22Rv1 (cell line): Measurements from ENCODE around the gene TADA3.
A peak's percentile ranks its signal among the peaks of the same experiment; 100 is the strongest.

Experiments
- H3K27ac ChIP-seq: fragments of 450-650 bp; 2 replicates; pipeline ENCODE4 v1.5.1; 2017
- ZFX ChIP-seq: fragments of 450-650 bp; IDR thresholded peaks from 2 replicates; pipeline ENCODE4 v1.6.1; 2017; ENCODE audit warnings: antibody characterized with exemption, borderline replicate concordance
- TF ChIP-seq, protein P1 (sequence below): fragments of 450-650 bp; IDR thresholded peaks from 2 replicates; pipeline ENCODE4 v1.5.1; 2017; ENCODE audit warnings: mild to moderate bottlenecking

The TADA3 gene, protein sequence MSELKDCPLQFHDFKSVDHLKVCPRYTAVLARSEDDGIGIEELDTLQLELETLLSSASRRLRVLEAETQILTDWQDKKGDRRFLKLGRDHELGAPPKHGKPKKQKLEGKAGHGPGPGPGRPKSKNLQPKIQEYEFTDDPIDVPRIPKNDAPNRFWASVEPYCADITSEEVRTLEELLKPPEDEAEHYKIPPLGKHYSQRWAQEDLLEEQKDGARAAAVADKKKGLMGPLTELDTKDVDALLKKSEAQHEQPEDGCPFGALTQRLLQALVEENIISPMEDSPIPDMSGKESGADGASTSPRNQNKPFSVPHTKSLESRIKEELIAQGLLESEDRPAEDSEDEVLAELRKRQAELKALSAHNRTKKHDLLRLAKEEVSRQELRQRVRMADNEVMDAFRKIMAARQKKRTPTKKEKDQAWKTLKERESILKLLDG

DNA sequence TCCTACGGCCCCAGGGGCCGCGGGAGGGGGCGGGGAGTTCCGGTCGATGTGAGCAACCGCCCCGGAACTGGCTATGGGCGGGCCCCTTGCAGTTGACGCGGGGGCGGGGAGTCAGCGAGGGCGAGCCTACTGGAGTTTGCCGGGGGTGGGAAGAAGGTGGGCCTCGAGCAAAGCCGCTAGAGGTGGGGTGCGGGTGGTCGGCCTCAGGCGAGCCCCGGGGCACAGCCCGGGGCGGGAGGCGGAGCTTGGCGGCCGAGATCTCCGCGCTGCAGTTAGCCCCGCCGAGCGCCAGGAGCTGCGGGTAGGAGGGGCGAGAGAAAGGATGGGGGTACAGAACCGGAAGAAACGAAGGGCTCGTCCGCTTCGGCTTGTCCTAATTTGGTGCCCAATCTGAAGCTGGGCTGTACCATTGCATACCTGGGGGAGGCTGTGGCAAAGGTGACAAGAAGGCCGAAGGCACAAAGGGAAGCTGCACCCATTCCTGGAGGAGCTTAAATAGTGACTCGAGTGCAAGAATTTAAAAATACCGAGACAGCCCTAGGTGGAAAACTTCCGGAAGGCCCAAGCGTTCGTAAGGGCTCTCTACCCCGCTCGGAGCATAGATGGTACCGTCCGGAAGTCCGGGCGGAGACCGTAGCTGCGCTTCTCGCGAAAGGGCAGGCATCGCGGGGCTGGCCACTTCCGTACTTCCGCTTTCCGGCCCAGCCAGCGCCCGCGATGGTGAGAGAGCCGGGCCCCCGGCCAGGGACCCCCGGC lies at the start of gene TADA3, which contains the start of gene ARPC4:
TSS of gene TADA3 (minus strand) at position 69 of the 756 bp plus-strand sequence. CDS start 1,007 bp downstream, outside the sequence.
TSS of gene ARPC4 (plus strand) at position 678 of the 756 bp plus-strand sequence. CDS start at position 718, 40 bp downstream.
- H3K27ac ChIP-seq = peak within 1 kb of the TSS; percentile 92
- no peak for TF ChIP-seq ZFX
- TF ChIP-seq, protein P1, sequence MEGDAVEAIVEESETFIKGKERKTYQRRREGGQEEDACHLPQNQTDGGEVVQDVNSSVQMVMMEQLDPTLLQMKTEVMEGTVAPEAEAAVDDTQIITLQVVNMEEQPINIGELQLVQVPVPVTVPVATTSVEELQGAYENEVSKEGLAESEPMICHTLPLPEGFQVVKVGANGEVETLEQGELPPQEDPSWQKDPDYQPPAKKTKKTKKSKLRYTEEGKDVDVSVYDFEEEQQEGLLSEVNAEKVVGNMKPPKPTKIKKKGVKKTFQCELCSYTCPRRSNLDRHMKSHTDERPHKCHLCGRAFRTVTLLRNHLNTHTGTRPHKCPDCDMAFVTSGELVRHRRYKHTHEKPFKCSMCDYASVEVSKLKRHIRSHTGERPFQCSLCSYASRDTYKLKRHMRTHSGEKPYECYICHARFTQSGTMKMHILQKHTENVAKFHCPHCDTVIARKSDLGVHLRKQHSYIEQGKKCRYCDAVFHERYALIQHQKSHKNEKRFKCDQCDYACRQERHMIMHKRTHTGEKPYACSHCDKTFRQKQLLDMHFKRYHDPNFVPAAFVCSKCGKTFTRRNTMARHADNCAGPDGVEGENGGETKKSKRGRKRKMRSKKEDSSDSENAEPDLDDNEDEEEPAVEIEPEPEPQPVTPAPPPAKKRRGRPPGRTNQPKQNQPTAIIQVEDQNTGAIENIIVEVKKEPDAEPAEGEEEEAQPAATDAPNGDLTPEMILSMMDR = no peak

DNA sequence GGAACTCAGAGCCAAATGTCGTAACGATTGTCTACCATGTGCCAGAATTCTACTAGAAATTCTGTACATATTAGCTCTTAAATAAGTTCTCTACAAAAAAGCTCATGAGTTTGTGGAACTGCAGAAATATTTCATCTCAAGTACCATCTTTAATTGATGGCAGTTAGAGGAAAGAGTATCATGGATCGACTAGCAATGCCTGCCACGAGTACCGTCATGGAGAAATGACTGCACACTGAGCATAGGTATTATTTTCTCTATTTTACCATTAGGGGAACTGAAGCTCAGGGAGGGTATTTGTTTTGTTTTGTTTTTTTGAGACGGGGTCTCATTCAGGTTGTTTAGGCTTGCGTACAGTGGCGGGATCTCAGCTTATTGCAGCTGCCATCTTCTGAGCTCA lies 48.7 kb upstream of the TADA3 start:
- no peak for TF ChIP-seq ZFX
- TF ChIP-seq, protein P1 = no peak

DNA sequence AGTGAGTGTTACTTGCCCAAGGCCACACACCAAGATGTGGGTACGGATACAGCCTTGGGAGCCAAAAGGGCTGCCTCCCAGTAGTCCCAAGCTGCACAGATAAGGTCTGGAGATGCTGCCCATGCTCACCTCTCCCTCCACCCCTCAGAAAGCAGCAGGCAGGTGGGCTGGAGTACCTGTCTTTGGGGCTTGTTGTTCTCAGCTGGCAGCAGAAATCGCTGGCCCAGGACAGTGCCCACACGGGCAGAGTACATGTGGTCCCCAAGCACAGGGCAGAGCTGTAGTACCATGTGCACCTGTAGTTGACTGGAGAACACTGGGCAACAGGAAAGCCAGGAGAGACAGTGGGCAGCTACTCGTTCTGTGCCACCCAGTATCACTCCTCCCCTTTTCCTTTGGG lies 46.6 kb upstream of the TADA3 start:
- no peak for TF ChIP-seq ZFX
- TF ChIP-seq, protein P1 = no peak
- H3K27ac ChIP-seq = no peak overlapping the region

More for the DNA sequence above, 48.7 kb upstream of the TADA3 start:
- H3K27ac ChIP-seq = no peak overlapping the region

DNA sequence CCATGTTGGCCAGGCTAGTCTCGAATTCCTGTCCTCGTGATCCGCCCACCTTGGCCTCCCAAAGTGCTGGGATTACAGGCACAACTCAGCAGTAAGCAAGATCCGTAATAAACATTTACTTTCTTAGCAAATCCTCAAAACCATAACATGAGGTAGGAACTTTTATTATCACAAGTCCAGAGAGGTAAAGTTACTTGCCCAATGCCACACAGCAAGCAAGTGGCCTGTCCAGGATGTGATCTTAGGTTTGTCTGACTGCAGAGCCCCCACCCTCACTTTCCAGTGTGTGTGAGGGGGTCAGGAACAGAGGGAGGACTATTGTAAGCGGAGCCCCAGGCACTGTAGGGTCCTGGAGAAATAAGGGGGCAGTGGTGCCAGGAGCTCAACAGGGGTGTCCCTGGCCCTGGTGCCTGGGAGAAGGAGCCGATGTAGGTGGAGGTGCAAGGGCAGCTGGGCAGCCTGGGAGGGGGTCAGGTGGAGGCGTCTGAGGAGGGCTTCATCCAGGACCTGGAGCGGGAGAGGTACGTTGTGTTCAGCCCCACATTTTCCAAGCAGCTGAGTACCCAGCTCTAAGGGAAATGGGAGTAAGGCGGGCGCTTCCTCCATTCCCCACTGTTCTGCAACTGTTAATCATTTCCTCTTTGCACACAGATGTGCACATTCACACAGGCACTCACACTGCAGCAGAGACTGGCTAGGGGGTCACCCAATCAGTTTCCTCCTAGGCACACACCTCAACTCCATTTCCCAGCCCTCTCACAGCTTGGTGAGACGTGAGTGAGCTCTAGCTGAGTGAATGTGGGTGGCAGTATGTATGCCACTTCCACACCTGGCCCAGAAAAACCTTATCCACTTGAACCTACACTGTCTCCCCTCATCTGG lies 45.7 kb upstream of the TADA3 start:
- no peak for TF ChIP-seq ZFX
- TF ChIP-seq, protein P1 = no peak
- no peak overlapping the region for H3K27ac ChIP-seq

DNA sequence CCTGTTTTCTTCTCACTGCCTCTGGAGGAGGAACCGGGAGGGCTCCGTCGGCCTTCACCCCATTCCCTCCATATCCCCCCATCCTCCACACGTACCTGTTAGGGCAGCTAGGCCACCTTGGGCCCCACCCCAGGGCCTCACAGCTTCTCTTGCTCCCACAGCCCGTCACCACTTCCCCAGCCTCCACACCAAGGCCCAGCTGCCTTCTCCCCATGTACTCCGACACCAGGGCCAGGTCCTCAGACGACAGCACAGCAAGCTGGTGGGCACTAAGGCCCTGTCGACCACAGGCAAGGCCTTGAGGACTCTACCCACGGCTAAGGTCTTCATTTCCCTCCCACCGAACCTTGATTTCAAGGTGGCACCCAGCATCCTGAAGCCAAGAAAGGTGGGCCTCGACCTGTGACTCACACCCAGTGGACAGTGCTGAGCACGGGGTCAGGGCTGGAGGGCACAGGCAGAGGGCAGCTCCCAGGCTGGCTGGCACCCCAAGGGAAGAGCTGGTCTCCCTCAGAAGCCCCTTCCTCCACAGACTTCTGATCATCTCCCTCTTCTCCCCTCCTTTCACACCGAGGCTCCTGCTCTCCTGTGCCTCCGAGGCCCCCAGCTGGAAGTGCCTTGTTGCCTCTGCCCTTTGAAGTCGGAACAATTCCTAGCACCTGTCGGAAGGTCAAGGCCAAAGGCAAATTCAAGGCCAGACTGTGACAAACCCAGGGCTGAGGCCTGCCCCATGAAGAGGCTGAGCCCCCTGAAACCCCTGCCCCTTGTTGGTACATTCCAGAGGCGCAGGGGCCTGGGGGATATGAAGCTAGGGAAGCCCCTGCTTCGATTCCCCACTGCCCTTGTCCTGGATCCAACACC lies 42.5 kb upstream of the TADA3 start:
- no peak overlapping the region for H3K27ac ChIP-seq
- no peak for TF ChIP-seq ZFX
- TF ChIP-seq, protein P1 = no peak

DNA sequence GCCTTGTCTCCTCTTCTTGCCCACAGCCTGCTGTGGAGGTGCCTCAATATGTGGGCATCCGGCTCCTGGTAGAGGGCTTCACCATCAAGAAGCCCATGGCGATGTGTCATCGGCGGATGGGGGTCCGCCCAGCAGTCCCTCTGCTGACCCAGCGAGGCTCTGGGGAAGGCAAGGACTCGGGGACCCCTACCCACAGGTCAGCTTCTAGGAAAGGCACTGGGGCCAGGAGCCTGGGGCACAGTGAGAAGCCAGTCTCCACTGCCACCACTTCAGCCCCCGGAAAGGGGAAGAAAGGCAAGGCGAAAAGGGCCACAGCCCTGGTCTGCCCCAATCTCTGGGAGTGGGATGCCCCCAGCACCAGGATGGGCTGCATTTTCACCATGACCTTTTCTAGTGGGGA lies 40.8 kb upstream of the TADA3 start:
- TF ChIP-seq, protein P1 = no peak
- TF ChIP-seq ZFX = no peak

More for the DNA sequence above, 40.8 kb upstream of the TADA3 start:
- H3K27ac ChIP-seq = no peak overlapping the region
